ENCODE data around the gene MAST3. TPM values are rescaled to one million over a fixed set of nuclear protein-coding genes. Genes with fewer than 3 reads are reported as not detected.

Gene MAST3
- total RNA-seq, 4 donors from 2014 or later = 0.66 to 2.8 (median 1.6) TPM

- Histone ChIP-seq H3K9me3 (no peaks in the 10 kb centered on the region), H3K36me3 (peaks cover 0 to 12% of the 10 kb centered on the region in 2 donors), H3K27ac (peak overlapping the region; percentile 41 to 93 (median 88)), H3K4me3 (peak overlapping the region; percentile 72 to 89 (median 82)), H3K27me3 (no peaks in the 10 kb centered on the region), H3K4me1 (peaks cover 11 to 14% of the 10 kb centered on the region in 2 donors)
- in situ Hi-C loops (cut with MboI; ENCODE audit: low sequenced_read_pairs in 4 of 4) (loop anchor here in 1 of 4 donors (10.0 kb wide), 1 partner anchor 131 kb away; the partner anchor contains the start of gene LSM4), intact Hi-C loops (cut with DNase I; ENCODE audit: low total_unique reads) (no loop called here)
- no peak for DNase-seq
- no peak for TF ChIP-seq POLR2A (IDR thresholded peaks at IDR 0.05)
- TF ChIP-seq, protein P1, sequence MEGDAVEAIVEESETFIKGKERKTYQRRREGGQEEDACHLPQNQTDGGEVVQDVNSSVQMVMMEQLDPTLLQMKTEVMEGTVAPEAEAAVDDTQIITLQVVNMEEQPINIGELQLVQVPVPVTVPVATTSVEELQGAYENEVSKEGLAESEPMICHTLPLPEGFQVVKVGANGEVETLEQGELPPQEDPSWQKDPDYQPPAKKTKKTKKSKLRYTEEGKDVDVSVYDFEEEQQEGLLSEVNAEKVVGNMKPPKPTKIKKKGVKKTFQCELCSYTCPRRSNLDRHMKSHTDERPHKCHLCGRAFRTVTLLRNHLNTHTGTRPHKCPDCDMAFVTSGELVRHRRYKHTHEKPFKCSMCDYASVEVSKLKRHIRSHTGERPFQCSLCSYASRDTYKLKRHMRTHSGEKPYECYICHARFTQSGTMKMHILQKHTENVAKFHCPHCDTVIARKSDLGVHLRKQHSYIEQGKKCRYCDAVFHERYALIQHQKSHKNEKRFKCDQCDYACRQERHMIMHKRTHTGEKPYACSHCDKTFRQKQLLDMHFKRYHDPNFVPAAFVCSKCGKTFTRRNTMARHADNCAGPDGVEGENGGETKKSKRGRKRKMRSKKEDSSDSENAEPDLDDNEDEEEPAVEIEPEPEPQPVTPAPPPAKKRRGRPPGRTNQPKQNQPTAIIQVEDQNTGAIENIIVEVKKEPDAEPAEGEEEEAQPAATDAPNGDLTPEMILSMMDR (IDR thresholded peaks at IDR 0.05 in 4 of 5, conservative IDR thresholded peaks at IDR 0.05 in 1 of 5) = no peak
- no peak for ATAC-seq
Observed at GRCh38 chr19:18194181-18194530, 96.6 kb downstream of the MAST3 start.

DNA sequence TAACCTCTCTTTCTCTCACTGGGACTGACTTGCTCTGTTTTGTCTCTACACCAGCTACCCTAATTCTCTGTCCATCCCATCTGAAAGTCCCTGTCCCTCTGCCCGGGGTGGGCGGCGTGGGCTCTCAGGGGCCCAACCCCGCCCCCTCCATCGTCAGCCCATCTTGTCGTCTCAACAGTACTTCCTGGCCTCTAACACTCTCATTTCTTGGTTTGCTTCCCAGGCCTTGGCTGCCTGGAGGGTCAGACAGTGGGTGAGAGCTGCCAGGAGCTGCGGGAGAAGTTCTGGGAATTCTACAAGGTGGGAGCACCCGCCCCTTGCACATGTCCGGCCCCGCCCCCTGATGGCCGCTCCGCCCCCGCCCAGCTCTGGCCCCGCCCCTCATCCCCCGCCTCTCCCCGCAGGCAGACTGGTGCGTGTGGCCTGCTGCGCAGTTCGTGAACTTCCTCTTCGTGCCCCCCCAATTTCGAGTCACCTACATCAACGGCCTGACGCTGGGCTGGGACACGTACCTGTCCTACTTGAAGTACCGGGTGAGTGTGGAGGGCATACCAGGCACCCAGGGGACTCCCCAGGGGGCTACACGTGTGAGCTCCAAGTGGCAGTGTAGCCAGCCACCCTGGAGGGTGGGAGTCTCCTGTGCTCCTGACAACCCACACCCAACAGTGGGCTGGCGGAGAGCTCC, 97.1 kb downstream of the MAST3 start:
- Histone ChIP-seq H3K36me3 (peaks cover 0 to 12% of the 10 kb centered on the region in 2 donors), H3K4me1 (peaks cover 11 to 14% of the 10 kb centered on the region in 2 donors), H3K4me3 (peak overlapping the region in 3 of 4 donors; percentile 4 to 72 (median 11)), H3K27me3 (no peaks in the 10 kb centered on the region), H3K27ac (peak overlapping the region; percentile 41 to 93 (median 88)), H3K9me3 (no peaks in the 10 kb centered on the region)
- intact Hi-C loops (cut with DNase I; ENCODE audit: low total_unique reads) (no loop called here), in situ Hi-C loops (cut with MboI; ENCODE audit: low sequenced_read_pairs in 4 of 4) (loop anchor here in 1 of 4 donors (10.0 kb wide), 1 partner anchor 130 kb away; the partner anchor contains the start of gene LSM4)
- no peak for TF ChIP-seq POLR2A (IDR thresholded peaks at IDR 0.05)
- TF ChIP-seq, protein P1 (IDR thresholded peaks at IDR 0.05 in 4 of 5, conservative IDR thresholded peaks at IDR 0.05 in 1 of 5) = no peak
- no peak for DNase-seq
- ATAC-seq = no peak

GRCh38 chr19:18196511-18196845, 98.9 kb downstream of the MAST3 start:
- intact Hi-C loops (cut with DNase I; ENCODE audit: low total_unique reads) = no loop called here
- ATAC-seq = no peak

DNA sequence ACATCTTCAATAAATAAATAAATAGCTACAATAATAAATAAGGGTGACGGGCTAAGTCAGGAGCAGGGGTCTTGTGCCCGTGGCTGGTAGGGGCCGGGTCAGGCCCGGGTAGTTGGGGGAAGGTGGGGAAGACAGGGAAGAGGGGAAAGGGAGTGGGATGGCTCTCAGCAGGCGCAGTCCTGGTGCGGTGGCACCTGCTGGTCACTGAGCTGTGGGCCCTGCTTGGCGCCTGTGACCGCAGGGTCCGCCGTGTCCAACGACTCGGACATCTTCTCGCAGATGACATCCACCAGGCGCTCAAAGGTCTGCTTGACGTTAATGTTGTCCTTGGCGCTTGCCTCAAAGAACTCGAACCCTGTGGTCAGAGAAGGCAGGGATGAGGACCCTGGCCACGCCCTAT, 99.7 kb downstream of the MAST3 start:
- H3K9me3 ChIP-seq = no peaks in the 10 kb centered on the region
- TF ChIP-seq, protein P1 (IDR thresholded peaks at IDR 0.05 in 4 of 5, conservative IDR thresholded peaks at IDR 0.05 in 1 of 5) = no peak
- TF ChIP-seq POLR2A (IDR thresholded peaks at IDR 0.05) = no peak
- in situ Hi-C loops (cut with MboI; ENCODE audit: low sequenced_read_pairs in 4 of 4) (loop anchor here in 1 of 4 donors (10.0 kb wide), 1 partner anchor 127 kb away; the partner anchor contains the start of gene LSM4), intact Hi-C loops (cut with DNase I; ENCODE audit: low total_unique reads) (no loop called here)
- H3K27ac ChIP-seq = no peak overlapping the region
- H3K4me1 ChIP-seq = peaks cover 11 to 14% of the 10 kb centered on the region in 2 donors
- DNase-seq = no peak
- H3K36me3 ChIP-seq = peaks cover 0 to 12% of the 10 kb centered on the region in 2 donors
- H3K4me3 ChIP-seq = no peak overlapping the region
- H3K27me3 ChIP-seq = no peaks in the 10 kb centered on the region
- no peak for ATAC-seq

More at GRCh38 chr19:18196511-18196845, 98.9 kb downstream of the MAST3 start:
- no peaks in the 10 kb centered on the region for H3K9me3 ChIP-seq
- no peak for DNase-seq
- in situ Hi-C loops (cut with MboI; ENCODE audit: low sequenced_read_pairs in 4 of 4) = loop anchor here in 1 of 4 donors (10.0 kb wide), 1 partner anchor 128 kb away; the partner anchor contains the start of gene LSM4
- TF ChIP-seq POLR2A (IDR thresholded peaks at IDR 0.05) = no peak
- TF ChIP-seq, protein P1 (IDR thresholded peaks at IDR 0.05 in 4 of 5, conservative IDR thresholded peaks at IDR 0.05 in 1 of 5) = no peak
- H3K27me3 ChIP-seq = no peaks in the 10 kb centered on the region
- peak overlapping the region in 1 of 4 donors; percentile 5 for H3K27ac ChIP-seq
- peaks cover 0 to 12% of the 10 kb centered on the region in 2 donors for H3K36me3 ChIP-seq
- H3K4me1 ChIP-seq = peaks cover 11 to 14% of the 10 kb centered on the region in 2 donors
- no peak overlapping the region for H3K4me3 ChIP-seq
